Effector memory CD8-positive, alpha-beta T cell (primary cell): Measurements from ENCODE around the gene NCK1.

Experiments used
- ATAC-seq: fragments of 150-1000 bp; cut with Tn5 transposase; replicated peaks from 2 replicates; pipeline ENCODE4 v1.10.0; 2021; ENCODE audit warnings: mild to moderate bottlenecking, moderate library complexity
- DNase-seq, 3 experiments: peaks; one replicate each; pipeline ENCODE4 v3.0.0; 2021
- H3K27ac Mint-ChIP-seq, 2 donors: one replicate each; pipeline ENCODE4 v1.8.0; 2022; ENCODE audit warnings: mild to moderate bottlenecking in 2 of 2, mixed read lengths in 2 of 2, moderate library complexity in 2 of 2
- H3K27me3 Mint-ChIP-seq, 2 donors: one replicate each; pipeline ENCODE4 v1.8.0; 2022; ENCODE audit warnings: mixed read lengths in 2 of 2
- H3K36me3 Mint-ChIP-seq: one replicate; pipeline ENCODE4 v1.8.0; 2022; ENCODE audit warnings: mild to moderate bottlenecking, moderate library complexity, mixed read lengths; ENCODE audit not compliant: insufficient read depth
- H3K4me1 Mint-ChIP-seq, 2 donors: one replicate each; pipeline ENCODE4 v1.8.0; 2022; ENCODE audit warnings: low read depth in 2 of 2, mixed read lengths in 2 of 2
- H3K4me3 Mint-ChIP-seq, 2 donors: one replicate each; pipeline ENCODE4 v1.8.0; 2022; ENCODE audit warnings: mild to moderate bottlenecking in 2 of 2, mixed read lengths in 2 of 2, moderate library complexity in 2 of 2
- H3K9me3 Mint-ChIP-seq, 2 donors: one replicate each; pipeline ENCODE4 v1.8.0; 2022; ENCODE audit warnings: mixed read lengths in 2 of 2

NCK1 gene

GRCh38 chr3:136994772-136995516 lies 132.9 kb downstream of the NCK1 start:
- peak overlapping the region in 1 of 2 donors; percentile 66 for H3K27ac Mint-ChIP-seq

GRCh38 chr3:136995652-136996051 lies 133.6 kb downstream of the NCK1 start:
- H3K27ac Mint-ChIP-seq: peak overlapping the region in 1 of 2 donors; percentile 66
- no peaks in the 10 kb centered on the region for H3K9me3 Mint-ChIP-seq
- DNase-seq (no peak), ATAC-seq (no peak)
- H3K27me3 Mint-ChIP-seq: no peaks in the 10 kb centered on the region
- H3K4me1 Mint-ChIP-seq: peaks cover 0 to 2% of the 10 kb centered on the region in 2 donors
- no peak overlapping the region for H3K4me3 Mint-ChIP-seq
- H3K36me3 Mint-ChIP-seq: peaks cover 3% of the 10 kb centered on the region

More at GRCh38 chr3:136994772-136995516, 132.9 kb downstream of the NCK1 start:
- Mint-ChIP-seq H3K36me3 (peaks cover 3% of the 10 kb centered on the region), H3K4me3 (no peak overlapping the region), H3K27me3 (no peaks in the 10 kb centered on the region), H3K4me1 (peaks cover 0 to 2% of the 10 kb centered on the region in 2 donors), H3K9me3 (no peaks in the 10 kb centered on the region)
- DNase-seq (no peak), ATAC-seq (no peak)
